CD4-positive, alpha-beta T cell treated with Interleukin-2 at 100 ng/mL for 4 hours (primary cell): ENCODE measurements around the gene CHI3L2.

Experiments used
- DNase-seq: peaks from one replicate; pipeline ENCODE4 v3.0.0-alpha.2; 2020; ENCODE audit warnings: low spot score

CHI3L2 gene

DNA sequence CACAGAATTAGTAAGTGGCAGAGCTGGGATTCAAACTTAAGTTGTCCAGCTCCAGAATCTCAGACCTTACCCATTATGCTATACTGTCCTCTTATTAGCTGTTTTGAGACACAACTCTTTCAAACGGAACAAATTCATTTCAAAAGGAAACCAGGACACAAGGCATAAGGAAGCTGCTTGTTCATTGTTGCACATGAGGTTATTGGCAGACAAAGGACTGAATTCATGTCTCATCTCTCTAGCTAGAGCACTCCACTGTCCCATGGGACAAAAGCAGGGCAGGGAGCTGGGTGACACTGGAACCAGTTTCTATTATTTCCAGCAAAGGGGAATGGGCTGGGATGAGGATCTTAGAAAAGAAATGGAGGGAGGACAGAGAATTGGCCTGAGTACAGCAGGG is 26.4 kb downstream of the CHI3L2 start:
- no peak for DNase-seq

DNA sequence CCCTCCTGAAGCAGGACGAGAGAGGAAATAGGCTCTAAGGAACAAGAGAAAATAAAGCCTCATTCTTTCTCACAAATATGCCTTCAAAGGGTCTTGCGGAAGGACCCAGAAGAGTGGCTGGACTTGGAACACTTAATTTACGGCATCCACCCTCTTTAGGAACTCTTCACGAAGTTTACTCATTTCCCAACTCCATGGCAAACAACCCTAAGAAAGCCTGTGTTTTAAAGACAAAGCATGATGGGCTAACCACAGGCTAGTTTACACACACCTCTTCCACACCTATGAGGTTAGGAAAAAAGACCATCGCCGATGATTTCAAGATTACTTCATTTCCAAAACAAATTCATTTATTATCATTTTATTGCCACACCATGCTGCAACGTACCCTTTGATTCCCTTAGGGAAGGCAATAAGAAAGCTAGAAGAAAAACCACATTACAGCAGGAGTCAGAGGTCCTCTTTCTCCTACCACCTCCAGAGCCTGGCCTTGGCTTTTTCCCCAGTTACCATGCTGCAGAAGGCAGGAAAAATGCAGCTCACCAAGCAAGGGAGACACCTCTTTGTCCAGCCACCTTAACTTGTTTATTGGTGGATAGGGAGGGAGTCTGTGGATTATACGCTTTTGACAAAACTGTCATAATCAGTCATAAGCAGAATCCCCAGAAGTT is 29.6 kb downstream of the CHI3L2 start:
- no peak for DNase-seq

GRCh38 chr1:111267801-111268508 is 40.4 kb downstream of the CHI3L2 start:
- no peak for DNase-seq

- DNase-seq: no peak
These were observed 42.4 kb downstream of the CHI3L2 start for GRCh38 chr1:111269825-111270406.

DNA sequence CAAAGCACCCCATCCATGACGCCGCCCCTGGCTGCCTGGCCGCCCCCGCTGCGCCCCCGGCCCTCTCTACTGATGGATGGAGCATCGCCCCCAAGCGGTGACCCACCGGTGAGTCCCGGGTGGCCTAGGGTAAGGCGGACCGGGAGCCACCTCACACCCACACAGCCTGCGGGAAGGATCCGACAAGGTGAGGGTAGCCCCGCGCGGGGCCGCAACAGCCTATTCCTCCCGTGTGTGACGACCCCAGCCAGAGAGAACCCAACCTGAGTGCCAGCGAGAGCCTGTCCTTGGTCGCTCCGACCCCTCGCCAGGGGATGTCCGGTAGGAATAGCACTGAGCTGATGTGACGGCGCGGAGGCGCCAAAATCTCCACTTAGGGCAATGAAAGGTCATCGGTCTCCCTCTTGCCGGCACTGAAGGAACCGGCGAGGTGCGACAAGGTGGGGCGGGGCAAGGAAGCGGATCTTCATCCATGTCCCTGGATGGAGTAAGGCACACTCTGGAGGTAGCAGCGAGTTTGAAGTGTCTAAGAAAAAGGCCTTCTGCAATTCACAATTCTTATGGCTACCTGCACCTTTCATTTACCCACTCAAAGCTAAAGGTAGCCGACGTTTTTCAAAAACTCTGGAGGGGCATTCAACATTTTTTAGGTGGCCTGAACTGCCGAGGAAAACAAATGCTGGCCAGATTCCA is 43.4 kb downstream of the CHI3L2 start:
- no peak for DNase-seq

DNA sequence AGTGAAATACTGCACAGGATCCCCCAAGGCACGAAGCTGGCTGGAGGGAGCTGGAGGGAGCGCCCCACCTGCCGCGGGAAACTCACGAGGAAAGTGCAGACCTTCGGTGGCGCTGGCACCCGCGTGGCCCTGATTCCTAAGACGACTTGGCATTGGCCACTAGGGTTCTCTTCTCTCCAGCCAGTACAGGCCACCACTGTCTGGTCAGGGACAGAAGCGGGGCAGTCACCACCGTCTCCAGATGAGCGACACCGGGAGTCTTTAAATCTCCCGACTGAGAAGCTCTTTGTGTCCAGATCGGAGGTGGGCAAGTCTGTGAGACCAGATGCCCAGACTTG is 43.9 kb downstream of the CHI3L2 start:
- DNase-seq: no peak

DNA sequence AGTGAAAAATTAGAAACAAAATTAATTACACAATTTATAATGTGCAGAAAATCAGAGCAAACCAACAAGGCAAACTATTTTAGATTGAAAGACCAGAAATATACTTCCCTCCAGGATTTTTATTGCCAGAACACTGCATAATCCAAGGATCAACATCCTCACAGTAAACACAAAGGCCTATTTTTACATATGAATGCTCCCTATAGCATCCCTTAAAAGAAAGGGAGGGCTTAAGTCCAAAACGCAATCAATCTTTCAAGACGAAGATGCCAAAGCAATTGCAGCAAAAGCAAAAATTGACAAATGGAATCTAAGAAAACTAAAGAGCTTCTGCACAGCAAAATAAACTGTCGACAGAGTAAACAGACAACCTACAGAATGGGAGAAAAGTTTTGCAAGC is 44.6 kb downstream of the CHI3L2 start:
- no peak for DNase-seq

GRCh38 chr1:111274653-111275052 is 47.1 kb downstream of the CHI3L2 start:
- peak; percentile 8 for DNase-seq

- DNase-seq: no peak
These were observed 47.6 kb downstream of the CHI3L2 start for GRCh38 chr1:111275079-111275478.

DNA sequence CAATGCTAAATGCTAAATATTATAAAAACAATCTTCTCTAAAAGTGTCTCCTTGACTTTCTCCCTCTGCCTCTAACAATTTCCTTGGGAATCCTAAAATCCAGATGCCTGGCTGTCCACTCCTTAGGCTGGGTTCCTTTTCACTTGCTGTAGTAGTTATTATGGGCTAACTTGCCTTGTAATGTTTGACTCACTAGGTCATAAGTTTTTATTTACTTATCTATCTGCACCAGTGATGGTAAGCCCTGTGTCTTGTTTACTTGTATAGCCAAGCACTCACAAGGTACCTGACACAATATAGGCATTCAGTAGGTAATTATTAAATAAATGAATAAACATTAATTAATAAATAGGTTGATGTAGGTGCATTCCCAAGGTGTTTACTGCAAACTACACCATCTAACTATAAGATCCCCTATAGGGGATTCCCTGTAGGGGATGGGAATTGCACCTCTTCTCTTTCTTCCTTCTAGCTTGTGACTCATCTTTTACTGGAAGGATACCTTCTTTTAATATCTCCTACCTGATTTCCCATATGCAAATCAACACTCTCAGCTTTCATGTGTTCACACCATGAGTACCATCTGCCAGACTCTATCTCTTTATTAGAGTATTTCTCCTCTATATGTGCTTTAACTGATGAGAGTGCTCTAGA is 48.4 kb downstream of the CHI3L2 start:
- no peak for DNase-seq

GRCh38 chr1:111279144-111279543 is 51.6 kb downstream of the CHI3L2 start:
- no peak for DNase-seq

DNA sequence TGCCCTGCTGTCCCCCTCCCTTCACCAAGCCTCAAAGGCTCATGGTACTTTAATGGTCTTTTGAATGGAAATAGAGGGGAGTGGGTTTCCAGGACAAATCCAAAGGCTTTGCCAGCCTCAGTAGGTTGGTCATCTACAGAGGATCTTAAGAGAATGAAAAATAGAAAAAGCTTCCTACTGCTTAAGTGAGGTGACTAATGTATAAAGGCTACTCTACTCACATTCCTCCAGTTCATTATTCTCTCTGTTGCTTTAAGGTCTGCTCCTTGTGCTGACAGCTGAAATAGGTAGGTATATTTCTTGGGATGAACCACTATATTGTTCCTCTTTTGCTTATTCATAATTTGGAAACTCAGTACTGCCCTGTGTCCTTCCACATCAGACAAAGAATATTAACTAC is 52.8 kb downstream of the CHI3L2 start:
- no peak for DNase-seq

GRCh38 chr1:111281411-111281810 is 53.9 kb downstream of the CHI3L2 start:
- no peak for DNase-seq

GRCh38 chr1:111283838-111284237 is 56.3 kb downstream of the CHI3L2 start:
- DNase-seq: no peak

GRCh38 chr1:111285879-111286278 is 58.4 kb downstream of the CHI3L2 start:
- DNase-seq: no peak

- no peak for DNase-seq
These were observed 59.4 kb downstream of the CHI3L2 start for GRCh38 chr1:111286912-111287311.

GRCh38 chr1:111289371-111289770 is 61.9 kb downstream of the CHI3L2 start:
- no peak for DNase-seq

DNA sequence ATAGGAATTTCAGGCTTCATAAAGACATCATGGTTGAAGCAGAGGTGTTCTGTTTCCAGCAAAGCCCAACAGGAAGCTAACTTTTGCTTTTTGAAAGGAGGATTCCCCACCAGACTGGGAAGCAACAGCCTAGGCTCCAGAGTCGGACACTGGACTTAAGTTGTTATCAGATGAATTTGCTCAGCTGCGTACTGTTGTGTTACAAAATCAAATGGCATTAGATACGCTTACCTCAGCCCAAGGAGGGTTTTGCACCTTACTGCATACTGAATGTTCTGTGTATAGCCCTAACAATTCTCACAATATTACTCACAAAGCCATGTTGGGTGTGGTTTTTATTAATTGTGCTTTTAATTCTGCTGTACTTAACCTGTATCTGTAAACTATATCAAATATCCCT is 62.6 kb downstream of the CHI3L2 start:
- no peak for DNase-seq

GRCh38 chr1:111290630-111291029 is 63.1 kb downstream of the CHI3L2 start, which contains the start of gene CHIA:
TSS of gene CHIA (plus strand) at chr1:111290851. CDS start at chr1:111310468, 19,617 bp downstream.
- no peak for DNase-seq
